ENCODE results near the gene TMEM52. TPM values are rescaled to one million over a fixed set of nuclear protein-coding genes. Genes with fewer than 3 reads are reported as not detected.

Gene TMEM52
- total and polyA plus RNA-seq, 2 experiments from 2014 or later = 4.2 to 7.1 TPM

DNA sequence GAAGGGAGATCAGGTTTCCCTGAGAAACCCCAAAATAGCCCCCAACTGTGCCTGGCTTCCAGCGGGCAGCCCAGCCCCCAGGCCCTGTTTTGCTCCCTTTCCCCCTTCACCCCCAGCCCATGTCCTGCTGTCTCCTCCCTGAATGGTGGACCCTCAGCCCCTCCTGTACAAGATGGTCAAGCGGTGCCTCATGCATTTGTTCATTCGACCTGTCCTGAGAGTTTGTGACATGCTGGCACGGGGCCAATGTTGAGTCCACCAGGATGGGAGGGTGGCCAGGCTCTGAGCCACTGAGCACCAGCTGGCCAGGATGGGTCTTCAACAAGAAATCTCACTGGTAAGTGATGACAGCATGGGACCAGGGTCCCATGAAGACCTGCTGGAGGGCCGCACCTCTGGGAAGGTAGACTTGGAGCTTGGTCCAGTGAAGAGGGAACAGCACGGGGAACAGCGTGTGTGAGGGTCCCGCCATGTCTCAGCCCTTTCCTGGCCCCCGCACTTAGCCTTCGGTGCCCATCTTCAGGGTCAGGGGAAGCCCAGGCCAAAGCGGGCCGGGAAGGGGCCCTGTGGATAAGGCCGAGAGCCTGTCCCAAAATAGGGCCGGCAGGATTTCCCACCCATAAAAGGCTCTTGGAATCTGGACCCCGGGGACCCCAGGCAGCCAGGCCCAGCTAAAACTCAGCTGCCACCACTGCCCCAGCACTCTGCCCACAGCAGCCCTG lies 3.9 kb downstream of the TMEM52 start, which contains the start of gene CALML6:
TSS of gene CALML6 (plus strand) at position 290 of the 722 bp plus-strand sequence. CDS start at position 311, 21 bp downstream.
- no peaks in the 10 kb centered on the region for H3K9me3 ChIP-seq (ENCODE audit: low read depth)
- H3K4me1 ChIP-seq (ENCODE audit: low read depth) = peaks cover 10% of the 10 kb centered on the region
- no peak within 1 kb of the TSS for H3K4me3 ChIP-seq
- DNase-seq (ENCODE audit: low read depth in 1 of 2, low spot score in 1 of 2) = peak in 1 of 2 donors; percentile 45
- peak within 1 kb of the TSS; percentile 7 for H3K27ac ChIP-seq
- TF ChIP-seq, protein P1, sequence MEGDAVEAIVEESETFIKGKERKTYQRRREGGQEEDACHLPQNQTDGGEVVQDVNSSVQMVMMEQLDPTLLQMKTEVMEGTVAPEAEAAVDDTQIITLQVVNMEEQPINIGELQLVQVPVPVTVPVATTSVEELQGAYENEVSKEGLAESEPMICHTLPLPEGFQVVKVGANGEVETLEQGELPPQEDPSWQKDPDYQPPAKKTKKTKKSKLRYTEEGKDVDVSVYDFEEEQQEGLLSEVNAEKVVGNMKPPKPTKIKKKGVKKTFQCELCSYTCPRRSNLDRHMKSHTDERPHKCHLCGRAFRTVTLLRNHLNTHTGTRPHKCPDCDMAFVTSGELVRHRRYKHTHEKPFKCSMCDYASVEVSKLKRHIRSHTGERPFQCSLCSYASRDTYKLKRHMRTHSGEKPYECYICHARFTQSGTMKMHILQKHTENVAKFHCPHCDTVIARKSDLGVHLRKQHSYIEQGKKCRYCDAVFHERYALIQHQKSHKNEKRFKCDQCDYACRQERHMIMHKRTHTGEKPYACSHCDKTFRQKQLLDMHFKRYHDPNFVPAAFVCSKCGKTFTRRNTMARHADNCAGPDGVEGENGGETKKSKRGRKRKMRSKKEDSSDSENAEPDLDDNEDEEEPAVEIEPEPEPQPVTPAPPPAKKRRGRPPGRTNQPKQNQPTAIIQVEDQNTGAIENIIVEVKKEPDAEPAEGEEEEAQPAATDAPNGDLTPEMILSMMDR (IDR thresholded peaks at IDR 0.05; ENCODE audit: low read depth, low read length) = no peak
- no peaks in the 10 kb centered on the region for H3K36me3 ChIP-seq
- H3K27me3 ChIP-seq = no peaks in the 10 kb centered on the region

DNA sequence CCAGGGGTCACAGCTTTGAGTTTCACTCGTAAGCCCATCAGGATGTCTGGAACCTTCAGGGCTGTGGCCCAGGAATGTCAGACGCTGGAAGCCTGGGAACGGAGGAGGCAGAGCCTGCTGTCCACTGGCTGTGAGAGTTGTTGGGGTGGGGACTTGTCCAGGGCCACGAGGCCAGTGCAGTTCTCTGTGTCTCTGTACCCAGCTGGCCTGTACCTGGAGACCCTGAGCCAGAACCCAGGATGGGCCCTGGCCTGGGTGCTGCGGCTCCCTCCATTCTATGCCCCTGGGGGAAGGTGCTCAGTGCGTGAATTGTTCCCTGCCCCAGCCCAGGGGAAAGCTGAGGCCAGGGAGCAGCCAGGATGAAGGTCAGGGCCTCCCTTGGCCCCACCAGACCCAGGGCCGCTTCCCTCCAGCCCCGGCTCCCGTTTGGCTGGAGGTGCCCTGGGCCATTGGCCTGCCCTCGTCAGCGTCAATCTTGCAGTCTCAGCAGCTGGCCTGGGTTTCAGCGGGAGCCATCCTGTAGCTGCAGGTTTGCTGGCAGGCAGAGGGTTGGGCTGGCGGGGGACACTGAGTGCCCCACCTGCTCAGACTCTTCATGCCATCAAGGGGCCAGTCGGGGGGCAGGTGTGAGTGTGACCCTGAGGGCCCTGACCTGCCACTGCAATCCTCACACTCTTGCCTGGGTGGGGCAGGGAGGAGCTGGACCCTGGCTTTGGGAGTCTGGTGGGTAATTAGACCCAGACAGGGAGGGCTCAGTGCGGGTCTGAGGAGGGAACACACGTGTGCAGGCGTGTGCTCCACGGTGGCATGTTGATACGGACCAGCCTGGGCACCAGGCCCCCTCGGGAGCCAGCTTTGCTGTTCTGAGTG lies 4.7 kb downstream of the TMEM52 start:
- DNase-seq (ENCODE audit: low read depth in 1 of 2, low spot score in 1 of 2) = no peak
- Histone ChIP-seq H3K9me3 (ENCODE audit: low read depth) (no peaks in the 10 kb centered on the region), H3K36me3 (no peaks in the 10 kb centered on the region), H3K4me1 (ENCODE audit: low read depth) (peaks cover 10% of the 10 kb centered on the region), H3K27me3 (no peaks in the 10 kb centered on the region), H3K27ac (peak overlapping the region; percentile 7), H3K4me3 (no peak overlapping the region)
- TF ChIP-seq, protein P1 (IDR thresholded peaks at IDR 0.05; ENCODE audit: low read depth, low read length) = no peak

DNA sequence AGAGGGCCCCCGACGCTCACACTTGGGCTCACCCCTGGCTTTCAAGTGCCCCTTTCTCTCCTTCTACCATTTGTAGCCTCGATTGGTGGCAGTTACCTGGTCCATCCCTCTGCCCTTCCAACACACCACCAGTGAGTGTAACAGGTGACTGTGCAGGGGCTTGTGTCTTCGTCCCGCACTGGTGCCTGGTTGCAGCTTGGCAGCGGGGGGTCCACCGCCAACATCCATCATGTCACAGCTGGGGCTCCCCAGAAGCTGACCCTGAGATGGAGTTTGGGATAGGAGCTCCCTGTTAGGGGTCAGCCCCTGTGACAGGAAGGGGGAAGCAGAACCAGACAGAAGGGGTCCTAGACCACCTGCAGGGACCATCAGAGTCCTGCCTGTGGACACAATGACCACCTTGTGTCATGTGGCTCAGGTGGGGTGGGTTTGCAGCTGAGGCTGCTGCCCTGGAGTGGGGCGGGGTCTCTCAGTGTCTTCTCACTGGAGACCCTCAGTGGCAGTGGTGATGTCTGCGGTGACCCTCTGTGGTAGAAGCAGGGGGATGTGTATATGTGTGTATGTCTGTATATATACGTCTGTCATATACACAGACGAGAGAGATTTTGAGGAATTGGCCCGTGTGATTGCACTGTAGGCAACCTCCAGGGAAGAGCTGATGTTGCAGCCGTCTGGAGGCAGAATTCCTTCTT lies 7.6 kb downstream of the TMEM52 start:
- Histone ChIP-seq H3K36me3 (no peaks in the 10 kb centered on the region), H3K4me1 (ENCODE audit: low read depth) (peaks cover 10% of the 10 kb centered on the region), H3K9me3 (ENCODE audit: low read depth) (no peaks in the 10 kb centered on the region), H3K27ac (no peak overlapping the region), H3K27me3 (no peaks in the 10 kb centered on the region), H3K4me3 (no peak overlapping the region)
- TF ChIP-seq, protein P1 (IDR thresholded peaks at IDR 0.05; ENCODE audit: low read depth, low read length) = no peak
- no peak for DNase-seq (ENCODE audit: low read depth in 1 of 2, low spot score in 1 of 2)

DNA sequence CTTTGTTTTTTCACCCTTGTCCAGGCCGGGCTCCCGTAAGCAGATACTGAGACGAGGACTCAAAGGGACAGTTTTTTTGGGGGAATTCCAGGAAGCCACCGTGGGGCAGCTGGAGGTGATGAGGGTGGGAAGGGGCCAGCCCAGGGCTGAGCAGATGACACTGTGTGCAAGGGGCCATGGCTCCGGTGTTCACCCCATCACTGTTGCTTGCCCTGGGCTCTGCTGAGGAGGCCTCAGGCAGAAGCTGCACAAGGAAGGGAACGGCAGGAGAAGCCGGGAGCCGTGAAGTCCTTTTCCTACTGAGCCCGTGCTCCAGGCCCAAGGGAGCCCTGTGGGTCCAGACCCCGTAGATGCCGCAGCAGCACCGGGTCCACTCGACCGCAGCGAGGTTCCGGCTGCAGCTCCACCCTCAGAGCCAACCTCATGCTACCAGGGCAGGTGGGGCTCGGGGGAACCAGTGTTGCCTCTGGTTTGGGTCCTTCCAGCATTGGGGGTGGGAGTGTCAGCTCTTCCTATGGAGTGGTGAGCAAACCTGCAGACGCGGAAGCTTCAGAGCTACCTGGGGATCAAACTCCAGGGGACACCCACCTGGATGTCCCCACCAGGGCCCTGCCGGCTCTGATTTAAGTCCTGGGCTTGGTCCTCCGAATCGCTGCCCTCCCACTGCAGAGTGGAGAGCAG lies 8.3 kb downstream of the TMEM52 start:
- H3K4me3 ChIP-seq = no peak overlapping the region
- TF ChIP-seq, protein P1 (IDR thresholded peaks at IDR 0.05; ENCODE audit: low read depth, low read length) = no peak
- no peaks in the 10 kb centered on the region for H3K27me3 ChIP-seq
- peaks cover 10% of the 10 kb centered on the region for H3K4me1 ChIP-seq (ENCODE audit: low read depth)
- H3K36me3 ChIP-seq = no peaks in the 10 kb centered on the region
- H3K27ac ChIP-seq = no peak overlapping the region
- no peak for DNase-seq (ENCODE audit: low read depth in 1 of 2, low spot score in 1 of 2)
- H3K9me3 ChIP-seq (ENCODE audit: low read depth) = no peaks in the 10 kb centered on the region

DNA sequence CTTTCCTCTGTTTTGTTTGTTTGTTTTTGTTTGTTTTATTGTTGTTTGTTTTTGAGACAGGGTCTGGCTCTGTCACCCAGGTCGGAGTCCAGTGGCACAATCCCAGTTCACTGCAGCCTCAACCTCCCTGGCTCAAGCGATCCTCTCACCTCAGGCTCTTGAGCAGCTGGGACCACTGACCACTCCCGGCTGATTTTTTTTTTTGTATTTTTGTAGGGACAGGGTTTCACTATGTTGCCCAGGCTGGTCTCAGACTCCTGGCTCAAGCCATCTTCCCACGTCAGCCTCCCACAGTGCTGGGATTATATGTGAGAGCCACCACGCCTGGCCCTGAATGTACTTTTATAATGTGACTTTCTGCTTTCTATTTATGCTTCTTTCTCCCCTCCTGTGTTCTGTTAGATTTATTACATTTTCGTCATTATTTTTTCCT lies 9.0 kb downstream of the TMEM52 start:
- no peak for DNase-seq (ENCODE audit: low read depth in 1 of 2, low spot score in 1 of 2)

More for the DNA sequence above, 9.0 kb downstream of the TMEM52 start:
- Histone ChIP-seq H3K4me3 (no peak overlapping the region), H3K27ac (no peak overlapping the region), H3K4me1 (ENCODE audit: low read depth) (peaks cover 9% of the 10 kb centered on the region), H3K9me3 (ENCODE audit: low read depth) (no peaks in the 10 kb centered on the region), H3K27me3 (no peaks in the 10 kb centered on the region), H3K36me3 (no peaks in the 10 kb centered on the region)
- TF ChIP-seq, protein P1 (IDR thresholded peaks at IDR 0.05; ENCODE audit: low read depth, low read length) = no peak

Data from cardiac muscle cell (in vitro differentiated cells and primary cell).